Epithelial cell of esophagus (primary cell): ENCODE results near the gene RNPEP.

Experiments used
- DNase-seq: peaks from one replicate; pipeline ENCODE4 v3.0.0; 2010; ENCODE audit warnings: low read depth
- H3K4me3 ChIP-seq: 2 replicates; pipeline ENCODE4 v1.5.1; 2011; ENCODE audit warnings: mild to moderate bottlenecking, low read length, control low read depth
- CTCF ChIP-seq: IDR thresholded peaks from 2 replicates; pipeline ENCODE4 v1.5.1; 2011; ENCODE audit warnings: low read depth, mild to moderate bottlenecking, low read length, control low read depth, inconsistent platforms; ENCODE audit not compliant: insufficient read depth; ENCODE audit errors: missing control alignments

The RNPEP gene

GRCh38 chr1:202036595-202037387 is 54.3 kb downstream of the RNPEP start:
- DNase-seq, result no peak
- no peak for TF ChIP-seq CTCF
- H3K4me3 ChIP-seq, result no peak overlapping the region

GRCh38 chr1:202037706-202038296 is 55.4 kb downstream of the RNPEP start:
- peak; percentile 81 for DNase-seq
- no peak overlapping the region for H3K4me3 ChIP-seq
- no peak for TF ChIP-seq CTCF

GRCh38 chr1:202038688-202039346 is 56.4 kb downstream of the RNPEP start:
- DNase-seq, result no peak
- TF ChIP-seq CTCF, result no peak

GRCh38 chr1:202045705-202046104 is 63.3 kb downstream of the RNPEP start:
- no peak overlapping the region for H3K4me3 ChIP-seq
- no peak for TF ChIP-seq CTCF
- no peak for DNase-seq

More at GRCh38 chr1:202038688-202039346, 56.4 kb downstream of the RNPEP start:
- H3K4me3 ChIP-seq, result no peak overlapping the region

GRCh38 chr1:202046227-202046626 is 63.8 kb downstream of the RNPEP start:
- DNase-seq, result peak; percentile 87
- H3K4me3 ChIP-seq, result no peak overlapping the region
- no peak for TF ChIP-seq CTCF

GRCh38 chr1:202046748-202047708 is 64.6 kb downstream of the RNPEP start:
- TF ChIP-seq CTCF, result no peak
- DNase-seq, result peak; percentile 89
- H3K4me3 ChIP-seq, result no peak overlapping the region
